ENCODE results near the gene ZSWIM6.

Gene ZSWIM6

DNA sequence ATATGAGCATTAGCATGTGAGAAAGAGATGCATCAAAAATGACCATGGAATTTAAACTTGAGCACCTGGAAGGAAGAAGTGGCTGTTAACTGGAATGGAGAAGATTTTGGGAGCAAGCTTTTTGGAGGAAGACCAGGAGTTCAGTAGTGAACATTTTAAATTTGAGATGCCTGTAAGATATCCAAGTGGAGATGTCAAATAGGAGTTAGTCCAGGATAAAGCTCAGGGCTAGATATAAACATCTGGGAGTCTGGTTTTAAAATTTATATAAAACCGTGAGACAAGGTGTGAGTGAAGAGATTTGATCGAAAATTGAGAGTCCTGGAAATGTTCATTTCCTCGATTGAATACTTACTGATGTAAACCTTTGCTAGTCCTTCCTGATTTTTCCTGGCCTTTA, 217.5 kb downstream of the ZSWIM6 start:
- DNase-seq (ENCODE audit: low read depth), result no peak

GRCh38 chr5:61551637-61552313, 219.7 kb downstream of the ZSWIM6 start:
- no peak for DNase-seq (ENCODE audit: low read depth)

DNA sequence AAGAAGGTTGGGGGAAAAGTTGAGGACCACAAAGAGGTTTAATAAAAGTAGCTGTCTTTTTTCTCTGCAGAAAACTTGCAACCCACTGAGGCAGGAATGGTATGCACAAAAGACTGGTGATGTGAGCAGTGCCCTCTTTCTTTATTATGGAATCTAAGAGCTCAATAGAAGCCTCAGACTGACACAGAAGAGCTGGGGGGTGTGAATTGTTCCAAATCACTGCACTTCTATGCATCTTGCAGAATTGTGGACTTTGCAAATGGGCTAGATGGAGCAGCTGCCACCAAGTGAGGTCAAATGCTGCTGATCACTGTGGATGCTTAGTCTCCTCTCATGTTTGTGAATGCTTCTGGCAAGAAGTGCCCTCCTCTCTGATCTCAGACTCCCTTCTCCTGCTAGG, 227.1 kb downstream of the ZSWIM6 start:
- DNase-seq (ENCODE audit: low read depth), result no peak

DNA sequence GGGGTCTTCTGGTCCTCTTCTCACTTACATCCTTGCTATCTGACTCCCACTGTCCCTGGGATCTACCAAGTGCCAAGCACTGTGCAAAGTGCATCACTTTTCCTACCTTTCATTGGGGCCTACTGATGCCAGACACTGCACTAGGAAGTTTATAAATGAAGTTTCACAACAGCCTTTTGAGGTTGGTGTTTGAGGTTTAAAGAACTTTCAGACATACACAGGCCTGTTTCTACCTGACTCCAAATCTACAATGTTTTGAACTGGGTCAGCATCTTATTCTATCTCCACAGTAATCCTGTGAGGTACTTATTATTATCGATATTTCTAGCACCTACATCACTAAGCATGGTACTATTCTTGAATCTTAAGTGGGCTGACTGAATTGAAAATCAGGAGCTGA, 227.7 kb downstream of the ZSWIM6 start:
- DNase-seq (ENCODE audit: low read depth), result no peak

DNA sequence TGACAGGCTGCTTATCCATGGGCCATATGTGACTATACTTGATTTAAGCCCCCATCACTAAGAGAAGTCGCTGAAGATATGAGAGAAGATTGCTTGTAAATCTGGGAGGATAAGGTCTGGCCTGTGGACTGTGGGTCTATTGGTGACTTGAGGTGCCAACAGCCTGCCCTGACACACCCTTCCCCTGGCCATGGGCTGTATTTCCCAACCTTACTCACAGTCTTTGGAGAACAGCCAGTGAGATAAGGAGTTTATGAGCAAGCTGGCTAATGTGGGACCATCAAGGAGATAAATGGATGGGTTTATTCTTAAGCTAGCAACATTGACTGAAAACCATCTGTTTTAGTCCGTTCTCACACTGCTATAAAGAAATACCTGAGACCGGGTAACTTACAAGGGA, 231.3 kb downstream of the ZSWIM6 start:
- DNase-seq (ENCODE audit: low read depth), result peak; percentile 44

DNA sequence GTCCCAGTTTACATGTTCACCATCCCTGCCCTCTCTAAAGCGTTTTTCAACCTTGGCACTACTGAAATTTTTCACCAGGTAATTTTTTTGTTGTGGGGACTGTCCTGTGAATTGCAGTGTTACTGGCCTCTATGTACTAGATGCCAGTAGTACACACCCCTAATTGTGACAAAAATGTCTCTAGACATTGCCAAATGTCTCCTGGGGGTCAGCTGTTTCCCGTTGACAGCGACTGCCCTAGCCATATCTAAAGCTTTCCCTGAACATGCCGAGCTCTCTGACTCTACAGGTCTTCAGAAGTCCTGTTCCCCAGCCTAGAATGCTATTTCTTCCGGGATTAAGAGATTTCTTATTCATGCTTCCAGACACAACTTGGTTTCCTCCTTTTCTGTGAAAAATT, 235.3 kb downstream of the ZSWIM6 start:
- no peak for DNase-seq (ENCODE audit: low read depth)

- DNase-seq (ENCODE audit: low read depth), result no peak
These were observed 237.3 kb downstream of the ZSWIM6 start for GRCh38 chr5:61569353-61569752.

GRCh38 chr5:61570767-61571166, 238.7 kb downstream of the ZSWIM6 start:
- no peak for DNase-seq (ENCODE audit: low read depth)

- no peak for DNase-seq (ENCODE audit: low read depth)
These were observed 240.9 kb downstream of the ZSWIM6 start for GRCh38 chr5:61572959-61573358.

GRCh38 chr5:61575103-61575502, 243.0 kb downstream of the ZSWIM6 start:
- DNase-seq (ENCODE audit: low read depth), result peak; percentile 84

DNA sequence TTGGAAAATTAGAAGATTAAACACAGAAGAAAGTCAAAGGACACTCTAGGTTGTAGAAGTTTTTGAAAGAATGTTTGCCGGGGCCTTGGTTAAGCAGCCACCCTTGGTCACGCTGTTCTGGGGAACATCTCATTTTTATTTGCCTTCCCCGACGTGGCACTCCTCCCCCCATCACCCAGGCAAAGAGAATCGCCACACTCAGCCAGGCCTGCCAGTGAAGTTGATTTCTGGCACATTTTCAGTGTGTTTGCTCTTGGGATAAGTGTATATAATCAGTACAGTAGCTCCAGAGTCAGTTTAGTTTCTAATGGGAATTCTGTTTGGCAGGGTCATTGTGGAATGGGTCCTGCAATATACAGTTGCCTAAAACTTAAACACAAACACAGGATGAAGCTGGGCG, 243.5 kb downstream of the ZSWIM6 start:
- DNase-seq (ENCODE audit: low read depth), result no peak

GRCh38 chr5:61576556-61576955, 244.5 kb downstream of the ZSWIM6 start:
- DNase-seq (ENCODE audit: low read depth), result no peak

DNA sequence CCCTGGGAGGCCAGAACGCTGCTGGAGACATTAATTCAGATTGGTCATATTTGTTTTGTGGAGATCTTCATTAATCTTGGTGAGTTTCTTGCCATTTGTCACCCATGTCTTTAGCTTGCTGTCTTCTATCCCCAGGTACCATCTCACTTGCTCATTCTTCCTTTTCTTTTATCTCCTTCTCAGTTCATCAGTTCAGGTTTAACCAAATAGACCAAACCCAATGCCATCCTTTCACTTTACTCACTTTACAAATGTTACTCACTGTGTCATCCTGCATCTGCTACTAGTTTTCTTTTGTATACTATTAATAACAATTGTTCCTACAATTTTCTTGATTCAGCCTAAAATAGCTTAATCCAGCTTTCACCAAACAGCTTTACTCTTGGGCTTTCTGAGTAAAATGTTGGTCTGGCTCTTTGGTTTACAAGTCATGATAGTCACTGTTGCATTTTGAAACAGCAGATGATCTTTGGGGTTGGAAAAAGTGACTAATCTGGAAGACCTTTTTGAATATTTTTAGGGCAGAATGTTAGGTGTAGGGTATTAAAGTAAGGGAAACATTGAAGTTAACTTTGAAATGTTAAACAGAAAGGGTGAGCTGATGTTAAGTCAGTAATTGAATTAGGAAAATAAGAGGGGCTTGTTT, 246.9 kb downstream of the ZSWIM6 start:
- peak; percentile 49 for DNase-seq (ENCODE audit: low read depth)

DNA sequence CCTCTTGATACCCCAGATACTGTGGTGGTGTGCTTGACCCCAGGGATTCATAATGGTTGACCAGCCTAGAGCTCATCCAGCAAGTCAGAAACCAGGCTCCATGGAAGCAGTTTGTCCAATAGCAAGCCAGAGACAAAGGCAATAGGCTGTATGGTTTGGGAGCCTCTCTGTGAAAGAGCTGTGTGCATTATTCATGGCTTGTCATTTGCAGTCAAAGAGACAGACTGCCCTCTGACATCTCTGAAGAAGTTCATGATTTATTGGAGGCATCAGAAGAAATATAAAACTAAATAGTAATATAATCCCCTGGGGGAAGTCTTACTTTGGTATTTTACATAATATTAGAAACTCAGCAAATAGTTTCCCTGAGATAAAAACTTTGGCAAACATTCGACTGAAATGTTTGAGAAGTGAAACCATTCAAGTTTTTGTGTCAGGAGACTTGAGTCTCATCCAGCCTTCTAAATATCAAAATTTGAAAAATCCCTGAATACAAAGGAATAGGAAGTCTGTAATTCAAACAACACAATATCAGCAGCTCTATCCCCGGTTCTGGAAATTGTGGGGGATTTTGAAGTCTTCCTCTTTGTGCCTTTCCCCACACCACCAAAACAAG, 250.3 kb downstream of the ZSWIM6 start:
- DNase-seq (ENCODE audit: low read depth), result peak; percentile 59

GRCh38 chr5:61582887-61583286, 250.8 kb downstream of the ZSWIM6 start:
- DNase-seq (ENCODE audit: low read depth), result no peak

DNA sequence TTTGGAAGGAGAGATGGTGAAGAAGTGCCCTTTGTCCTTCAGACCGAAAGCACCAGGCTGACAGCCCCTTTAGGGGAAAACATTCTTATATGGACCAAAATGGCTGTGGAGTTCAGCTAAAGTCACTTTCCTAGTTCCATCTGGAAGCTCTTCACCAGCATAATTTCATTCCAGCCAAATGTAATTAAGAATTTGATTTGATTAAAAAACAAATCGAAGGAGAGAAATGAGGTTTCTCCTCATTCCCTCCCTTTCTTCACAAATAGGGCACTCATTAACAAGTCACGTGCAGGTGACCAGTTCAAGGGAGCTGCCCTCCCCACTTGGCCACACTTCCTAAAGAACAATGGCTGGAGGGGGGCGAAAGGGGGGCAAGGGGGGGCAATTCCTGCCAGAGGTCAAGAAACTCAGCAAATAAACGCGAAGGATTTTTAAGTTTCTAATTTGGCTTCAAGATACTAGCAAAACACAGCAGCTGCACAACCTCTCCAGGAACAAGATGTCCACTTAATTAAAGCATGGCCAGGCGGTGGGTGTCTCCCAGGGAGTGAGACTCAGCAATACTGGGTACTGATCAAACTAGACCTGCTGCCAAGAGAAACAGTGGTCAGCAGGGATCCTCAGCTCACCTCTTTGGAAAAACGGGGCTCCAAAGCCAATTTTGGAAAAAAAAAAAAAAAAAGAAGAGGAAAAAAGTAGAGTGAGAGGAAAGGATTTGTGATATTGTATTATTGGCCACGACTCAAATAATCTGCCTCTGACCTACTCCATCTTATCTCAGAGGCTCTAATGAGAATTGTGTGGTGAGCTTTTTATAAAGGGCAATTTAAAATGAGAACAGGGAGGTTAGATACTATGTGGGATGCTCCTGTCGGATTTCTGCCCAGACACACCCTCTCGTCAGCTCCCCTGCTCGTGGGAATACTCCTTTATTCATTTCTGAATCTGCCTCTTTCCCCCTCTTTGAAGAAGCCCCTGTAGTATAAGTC, 254.3 kb downstream of the ZSWIM6 start:
- no peak for DNase-seq (ENCODE audit: low read depth)

GRCh38 chr5:61587125-61587524, 255.1 kb downstream of the ZSWIM6 start:
- DNase-seq (ENCODE audit: low read depth), result peak; percentile 52

GRCh38 chr5:61588216-61588615, 256.2 kb downstream of the ZSWIM6 start:
- no peak for DNase-seq (ENCODE audit: low read depth)

DNA sequence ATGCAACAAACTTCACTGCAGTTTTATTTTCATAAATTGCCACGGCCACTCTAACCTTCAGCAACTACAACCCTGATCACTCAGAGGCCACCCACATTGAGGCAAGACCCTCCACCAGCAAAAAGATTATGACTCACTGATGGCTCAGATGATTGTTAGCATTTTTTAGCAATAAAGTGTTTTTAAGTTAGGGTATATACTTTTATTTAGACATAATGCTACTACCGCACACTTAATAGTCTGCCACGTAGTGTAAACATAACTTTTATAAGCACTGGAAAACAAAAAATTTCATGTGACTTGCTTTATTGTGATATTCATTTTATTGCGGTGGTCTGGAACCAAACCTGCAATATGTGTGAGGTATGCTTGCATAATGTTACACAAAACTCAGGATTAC, 257.9 kb downstream of the ZSWIM6 start:
- DNase-seq (ENCODE audit: low read depth), result no peak

- no peak for DNase-seq (ENCODE audit: low read depth)
These were observed 258.4 kb downstream of the ZSWIM6 start for GRCh38 chr5:61590473-61590872.

DNA sequence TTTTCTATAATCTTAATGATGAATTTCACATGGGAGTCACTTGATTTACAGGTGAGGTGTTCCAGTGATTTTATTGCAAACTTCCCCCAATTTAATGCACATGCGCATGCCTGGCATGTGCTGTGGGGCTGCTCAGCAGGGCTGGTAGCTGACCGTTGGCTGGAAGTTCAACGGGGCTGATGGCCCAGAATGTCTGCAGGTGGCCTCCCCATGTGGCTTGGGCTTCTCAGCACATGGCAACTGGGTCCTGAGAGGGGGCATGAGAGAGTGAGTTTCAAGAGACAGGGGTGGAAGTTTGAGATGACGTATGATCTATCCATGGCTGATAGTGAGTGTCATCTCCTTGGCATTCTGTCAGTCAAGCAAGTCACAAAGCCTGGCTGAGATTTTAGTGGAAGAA, 259.8 kb downstream of the ZSWIM6 start:
- no peak for DNase-seq (ENCODE audit: low read depth)

DNA sequence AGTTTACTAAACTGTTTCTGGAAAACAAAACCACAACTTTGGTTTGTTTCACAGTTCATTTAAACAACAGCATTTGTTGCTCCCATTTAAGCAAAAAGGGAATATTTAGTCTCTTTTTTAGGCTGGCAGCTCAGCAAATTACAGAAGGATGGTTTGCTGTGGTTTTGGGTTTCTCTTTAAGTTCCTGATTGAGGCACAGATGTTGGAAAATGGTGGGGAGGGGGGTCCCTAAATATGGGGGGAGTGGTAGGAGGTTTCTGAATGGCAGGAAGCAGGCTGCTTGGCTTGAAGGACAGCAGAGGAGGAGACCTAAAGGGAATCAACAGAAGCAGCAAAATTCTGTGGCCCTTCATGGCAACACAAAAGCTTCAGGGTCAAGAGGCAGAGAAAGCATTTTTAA, 263.4 kb downstream of the ZSWIM6 start:
- no peak for DNase-seq (ENCODE audit: low read depth)
